ENCODE measurements around the gene SMYD3.

DNA sequence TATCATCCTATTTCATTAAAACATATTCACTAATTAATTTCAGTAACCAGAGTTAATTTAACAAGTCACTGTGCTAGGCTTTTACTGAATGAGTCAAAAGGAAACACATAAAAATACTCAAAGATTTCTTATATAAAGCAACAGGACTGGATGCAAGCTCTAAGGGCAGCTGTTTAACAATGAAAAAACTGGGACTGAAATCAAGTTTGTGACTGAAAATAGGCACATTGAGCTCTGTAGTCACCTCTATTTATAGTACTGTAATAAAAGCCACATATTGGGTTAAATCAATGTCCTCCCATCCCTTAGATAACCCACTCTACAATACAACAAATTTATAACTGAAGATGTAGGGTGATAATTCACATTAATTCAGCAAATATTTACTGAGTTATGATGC, 52.4 kb downstream of the SMYD3 start:
- TF ChIP-seq, protein P1, sequence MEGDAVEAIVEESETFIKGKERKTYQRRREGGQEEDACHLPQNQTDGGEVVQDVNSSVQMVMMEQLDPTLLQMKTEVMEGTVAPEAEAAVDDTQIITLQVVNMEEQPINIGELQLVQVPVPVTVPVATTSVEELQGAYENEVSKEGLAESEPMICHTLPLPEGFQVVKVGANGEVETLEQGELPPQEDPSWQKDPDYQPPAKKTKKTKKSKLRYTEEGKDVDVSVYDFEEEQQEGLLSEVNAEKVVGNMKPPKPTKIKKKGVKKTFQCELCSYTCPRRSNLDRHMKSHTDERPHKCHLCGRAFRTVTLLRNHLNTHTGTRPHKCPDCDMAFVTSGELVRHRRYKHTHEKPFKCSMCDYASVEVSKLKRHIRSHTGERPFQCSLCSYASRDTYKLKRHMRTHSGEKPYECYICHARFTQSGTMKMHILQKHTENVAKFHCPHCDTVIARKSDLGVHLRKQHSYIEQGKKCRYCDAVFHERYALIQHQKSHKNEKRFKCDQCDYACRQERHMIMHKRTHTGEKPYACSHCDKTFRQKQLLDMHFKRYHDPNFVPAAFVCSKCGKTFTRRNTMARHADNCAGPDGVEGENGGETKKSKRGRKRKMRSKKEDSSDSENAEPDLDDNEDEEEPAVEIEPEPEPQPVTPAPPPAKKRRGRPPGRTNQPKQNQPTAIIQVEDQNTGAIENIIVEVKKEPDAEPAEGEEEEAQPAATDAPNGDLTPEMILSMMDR (IDR thresholded peaks at IDR 0.05), result no peak
- TF ChIP-seq POLR2A (IDR thresholded peaks at IDR 0.05), result no peak
